Spleen (tissue), 7 donors: ENCODE data around the gene EDIL3.

Experiments used
- CTCF ChIP-seq, 11 experiments: fragments of 200-600 bp in 7 of 11; fragments of 450-650 bp in 4 of 11; sonication (generic) in 4 of 11; IDR thresholded peaks in 8 of 11; conservative IDR thresholded peaks in 3 of 11; 1 replicate in 7 of 11; 2 replicates in 4 of 11; pipeline versions ENCODE4 v1.4.0 to v1.8.0; 2016 to 2021; ENCODE audit warnings: antibody characterized with exemption in 11 of 11, inconsistent platforms in 4 of 11, mild to moderate bottlenecking in 1 of 11
- POLR2AphosphoS5 ChIP-seq, 3 donors: sonication (generic); formaldehyde crosslinking; IDR thresholded peaks; one replicate each; pipeline ENCODE4 v1.5.1; 2017; ENCODE audit warnings: antibody characterized with exemption in 3 of 3
- donor health status: DM: no; HTN: no; CAD: no; lungs with moderate emphysema.
- donor health status: DM: no; HTN: no; CAD: no.
- donor health status: DM: no; HTN: no; CAD: no.

DNA sequence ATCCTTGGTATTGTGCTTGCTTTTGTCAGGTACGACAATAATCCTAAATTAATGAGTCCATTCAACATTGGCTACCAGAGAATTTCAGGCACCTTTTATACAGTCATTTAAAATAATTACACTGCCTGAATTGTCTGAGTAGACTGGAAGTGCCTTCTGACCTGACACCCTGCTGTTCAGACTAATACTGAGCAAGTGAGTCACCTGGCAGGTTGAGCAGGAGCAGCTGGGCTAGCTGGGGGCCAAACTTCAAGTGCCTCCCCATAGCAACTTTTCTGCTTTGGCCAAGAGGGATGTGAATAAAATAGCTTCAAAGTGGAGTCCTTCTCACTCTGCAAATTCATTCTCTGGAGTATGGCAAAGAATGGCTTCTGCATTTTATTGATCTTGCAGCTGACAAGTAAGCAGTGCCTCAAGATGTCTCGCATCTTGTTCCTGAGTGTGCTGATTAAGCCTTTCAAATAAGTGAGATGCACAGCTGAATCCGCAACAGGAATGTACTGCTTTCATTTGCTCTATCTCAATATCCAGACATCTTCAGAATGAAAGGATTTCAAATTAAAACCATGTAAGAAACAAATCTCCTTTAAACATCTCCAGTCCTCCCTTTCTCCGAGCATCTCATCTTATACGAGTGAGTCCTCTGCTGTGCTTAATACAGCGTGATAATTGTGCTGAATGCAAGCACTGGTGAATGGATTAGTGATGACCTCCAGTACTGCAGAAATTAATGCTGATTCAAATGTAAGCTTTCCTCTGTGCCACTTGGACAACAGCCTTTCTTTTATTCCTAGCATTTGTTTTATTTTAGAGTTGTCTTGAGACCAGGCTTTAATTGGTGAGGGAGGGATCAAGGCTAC is 271.2 kb downstream of the EDIL3 start:
- TF ChIP-seq CTCF (IDR thresholded peaks at IDR 0.05 in 8 of 11, conservative IDR thresholded peaks at IDR 0.05 in 3 of 11) (no peak), POLR2AphosphoS5 (IDR thresholded peaks at IDR 0.05) (no peak)
